ENCODE measurements around the gene VIPR2.

Gene VIPR2

GRCh38 chr7:159013181-159013690 lies 131.4 kb downstream of the VIPR2 start:
- H3K4me3 ChIP-seq (ENCODE audit: low read depth in 1 of 2, low read length in 1 of 2) = no peak overlapping the region
- no peaks in the 10 kb centered on the region for H3K4me1 ChIP-seq (ENCODE audit: control insufficient read depth in 1 of 2, insufficient read depth in 1 of 2, low read depth in 1 of 2, low read length in 1 of 2)
- no peaks in the 10 kb centered on the region for H3K36me3 ChIP-seq
- no peaks in the 10 kb centered on the region for H3K9me3 ChIP-seq
- no peak for TF ChIP-seq CTCF (IDR thresholded peaks at IDR 0.05)
- H3K27me3 ChIP-seq = no peaks in the 10 kb centered on the region
- H3K27ac ChIP-seq = no peak overlapping the region

GRCh38 chr7:159012353-159013069 lies 132.2 kb downstream of the VIPR2 start:
- H3K9me3 ChIP-seq = no peaks in the 10 kb centered on the region
- no peaks in the 10 kb centered on the region for H3K4me1 ChIP-seq (ENCODE audit: control insufficient read depth in 1 of 2, insufficient read depth in 1 of 2, low read depth in 1 of 2, low read length in 1 of 2)
- H3K27me3 ChIP-seq = no peaks in the 10 kb centered on the region
- TF ChIP-seq CTCF (IDR thresholded peaks at IDR 0.05) = no peak
- no peak overlapping the region for H3K4me3 ChIP-seq (ENCODE audit: low read depth in 1 of 2, low read length in 1 of 2)
- H3K36me3 ChIP-seq = no peaks in the 10 kb centered on the region
- no peak overlapping the region for H3K27ac ChIP-seq

- no peaks in the 10 kb centered on the region for H3K4me1 ChIP-seq (ENCODE audit: control insufficient read depth in 1 of 2, insufficient read depth in 1 of 2, low read depth in 1 of 2, low read length in 1 of 2)
- no peaks in the 10 kb centered on the region for H3K27me3 ChIP-seq
- no peak overlapping the region for H3K27ac ChIP-seq
- no peak overlapping the region for H3K4me3 ChIP-seq (ENCODE audit: low read depth in 1 of 2, low read length in 1 of 2)
- no peaks in the 10 kb centered on the region for H3K36me3 ChIP-seq
- H3K9me3 ChIP-seq = no peaks in the 10 kb centered on the region
- TF ChIP-seq CTCF (IDR thresholded peaks at IDR 0.05) = no peak
Observed at GRCh38 chr7:159011722-159012022, 133.0 kb downstream of the VIPR2 start.

GRCh38 chr7:159010937-159011721 lies 133.5 kb downstream of the VIPR2 start:
- Histone ChIP-seq H3K9me3 (no peaks in the 10 kb centered on the region), H3K27ac (no peak overlapping the region), H3K4me3 (ENCODE audit: low read depth in 1 of 2, low read length in 1 of 2) (no peak overlapping the region), H3K27me3 (no peaks in the 10 kb centered on the region), H3K36me3 (no peaks in the 10 kb centered on the region), H3K4me1 (ENCODE audit: control insufficient read depth in 1 of 2, insufficient read depth in 1 of 2, low read depth in 1 of 2, low read length in 1 of 2) (no peaks in the 10 kb centered on the region)
- TF ChIP-seq CTCF (IDR thresholded peaks at IDR 0.05) = no peak

- Histone ChIP-seq H3K27me3 (no peaks in the 10 kb centered on the region), H3K4me3 (ENCODE audit: low read depth in 1 of 2, low read length in 1 of 2) (no peak overlapping the region), H3K9me3 (no peaks in the 10 kb centered on the region), H3K4me1 (ENCODE audit: control insufficient read depth in 1 of 2, insufficient read depth in 1 of 2, low read depth in 1 of 2, low read length in 1 of 2) (no peaks in the 10 kb centered on the region), H3K36me3 (no peaks in the 10 kb centered on the region), H3K27ac (no peak overlapping the region)
- TF ChIP-seq CTCF (IDR thresholded peaks at IDR 0.05) = no peak
Observed at GRCh38 chr7:159010411-159010810, 134.3 kb downstream of the VIPR2 start.

Measured in neutrophil (primary cell).